ENCODE results near the gene KCNH6.

Gene KCNH6

DNA sequence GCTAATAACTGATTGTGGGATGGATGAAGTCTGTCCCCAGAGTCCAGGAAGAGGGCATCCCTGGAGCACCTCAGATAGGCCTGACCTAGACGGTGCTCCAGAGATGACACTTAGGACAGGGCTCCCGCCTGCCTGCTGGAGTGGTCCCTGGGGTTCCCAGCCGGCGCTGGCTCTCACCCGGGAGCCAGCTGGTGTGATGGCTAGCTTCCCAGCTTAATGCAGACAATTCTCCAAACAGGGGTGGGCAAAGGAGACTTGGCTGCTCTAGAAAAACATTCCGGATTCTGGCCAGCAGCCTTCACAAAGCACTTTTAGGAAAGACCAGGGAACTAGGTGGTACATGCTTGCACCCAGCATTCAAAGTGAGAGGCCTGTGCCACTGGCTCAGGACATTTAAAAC, 27.7 kb upstream of the KCNH6 start:
- TF ChIP-seq TEAD4 (IDR thresholded peaks at IDR 0.05) (no peak), TAF1 (IDR thresholded peaks at IDR 0.05; ENCODE audit: low read depth) (no peak), ZBTB7A (IDR thresholded peaks at IDR 0.05; ENCODE audit: low read depth) (no peak), CEBPB (IDR thresholded peaks at IDR 0.05) (no peak), EP300 (IDR thresholded peaks at IDR 0.05; ENCODE audit: borderline replicate concordance) (no peak), CREB1 (IDR thresholded peaks at IDR 0.05; ENCODE audit: low read depth) (no peak), FOXM1 (IDR thresholded peaks at IDR 0.05; ENCODE audit: borderline replicate concordance, low read depth) (no peak), YY1 (IDR thresholded peaks at IDR 0.05; ENCODE audit: low read depth) (no peak), RAD21 (IDR thresholded peaks at IDR 0.05; ENCODE audit: low read depth) (no peak), EGR1 (IDR thresholded peaks at IDR 0.05) (no peak), NFIC (IDR thresholded peaks at IDR 0.05) (no peak)
- TF ChIP-seq, protein P1, sequence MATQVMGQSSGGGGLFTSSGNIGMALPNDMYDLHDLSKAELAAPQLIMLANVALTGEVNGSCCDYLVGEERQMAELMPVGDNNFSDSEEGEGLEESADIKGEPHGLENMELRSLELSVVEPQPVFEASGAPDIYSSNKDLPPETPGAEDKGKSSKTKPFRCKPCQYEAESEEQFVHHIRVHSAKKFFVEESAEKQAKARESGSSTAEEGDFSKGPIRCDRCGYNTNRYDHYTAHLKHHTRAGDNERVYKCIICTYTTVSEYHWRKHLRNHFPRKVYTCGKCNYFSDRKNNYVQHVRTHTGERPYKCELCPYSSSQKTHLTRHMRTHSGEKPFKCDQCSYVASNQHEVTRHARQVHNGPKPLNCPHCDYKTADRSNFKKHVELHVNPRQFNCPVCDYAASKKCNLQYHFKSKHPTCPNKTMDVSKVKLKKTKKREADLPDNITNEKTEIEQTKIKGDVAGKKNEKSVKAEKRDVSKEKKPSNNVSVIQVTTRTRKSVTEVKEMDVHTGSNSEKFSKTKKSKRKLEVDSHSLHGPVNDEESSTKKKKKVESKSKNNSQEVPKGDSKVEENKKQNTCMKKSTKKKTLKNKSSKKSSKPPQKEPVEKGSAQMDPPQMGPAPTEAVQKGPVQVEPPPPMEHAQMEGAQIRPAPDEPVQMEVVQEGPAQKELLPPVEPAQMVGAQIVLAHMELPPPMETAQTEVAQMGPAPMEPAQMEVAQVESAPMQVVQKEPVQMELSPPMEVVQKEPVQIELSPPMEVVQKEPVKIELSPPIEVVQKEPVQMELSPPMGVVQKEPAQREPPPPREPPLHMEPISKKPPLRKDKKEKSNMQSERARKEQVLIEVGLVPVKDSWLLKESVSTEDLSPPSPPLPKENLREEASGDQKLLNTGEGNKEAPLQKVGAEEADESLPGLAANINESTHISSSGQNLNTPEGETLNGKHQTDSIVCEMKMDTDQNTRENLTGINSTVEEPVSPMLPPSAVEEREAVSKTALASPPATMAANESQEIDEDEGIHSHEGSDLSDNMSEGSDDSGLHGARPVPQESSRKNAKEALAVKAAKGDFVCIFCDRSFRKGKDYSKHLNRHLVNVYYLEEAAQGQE (IDR thresholded peaks at IDR 0.05; ENCODE audit: low read depth), result no peak

DNA sequence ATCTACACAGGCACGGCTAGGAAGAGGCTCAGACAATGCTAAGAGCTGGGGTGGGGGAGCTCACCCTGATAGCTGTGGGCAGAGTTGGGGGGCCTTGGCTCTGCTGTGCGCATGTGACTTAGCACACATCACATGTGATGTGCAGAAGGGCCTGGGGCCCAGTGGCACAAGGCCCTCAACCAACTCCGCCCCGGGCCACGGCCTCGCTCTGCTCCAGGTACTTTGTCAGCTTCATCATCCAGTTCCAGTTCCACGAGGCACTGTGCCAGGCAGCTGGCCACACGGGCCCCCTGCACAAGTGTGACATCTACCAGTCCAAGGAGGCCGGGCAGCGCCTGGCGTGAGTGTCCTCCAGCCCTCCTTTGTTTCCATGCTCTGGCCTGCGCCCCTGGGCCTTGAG, 27.0 kb upstream of the KCNH6 start:
- TF ChIP-seq TAF1 (IDR thresholded peaks at IDR 0.05; ENCODE audit: low read depth), result no peak
- TF ChIP-seq, protein P2, sequence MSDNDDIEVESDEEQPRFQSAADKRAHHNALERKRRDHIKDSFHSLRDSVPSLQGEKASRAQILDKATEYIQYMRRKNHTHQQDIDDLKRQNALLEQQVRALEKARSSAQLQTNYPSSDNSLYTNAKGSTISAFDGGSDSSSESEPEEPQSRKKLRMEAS (IDR thresholded peaks at IDR 0.05), result no peak
- TF ChIP-seq EGR1 (IDR thresholded peaks at IDR 0.05), result no peak
- TF ChIP-seq NFIC (IDR thresholded peaks at IDR 0.05), result no peak
- no peak for TF ChIP-seq FOXM1 (IDR thresholded peaks at IDR 0.05; ENCODE audit: borderline replicate concordance, low read depth)
- TF ChIP-seq CREB1 (IDR thresholded peaks at IDR 0.05; ENCODE audit: low read depth), result no peak
- no peak for TF ChIP-seq CEBPB (IDR thresholded peaks at IDR 0.05)
- TF ChIP-seq ZBTB7A (IDR thresholded peaks at IDR 0.05; ENCODE audit: low read depth), result no peak
- no peak for TF ChIP-seq TEAD4 (IDR thresholded peaks at IDR 0.05)
- TF ChIP-seq YY1 (IDR thresholded peaks at IDR 0.05; ENCODE audit: low read depth), result no peak
- no peak for TF ChIP-seq RAD21 (IDR thresholded peaks at IDR 0.05; ENCODE audit: low read depth)
- TF ChIP-seq, protein P3, sequence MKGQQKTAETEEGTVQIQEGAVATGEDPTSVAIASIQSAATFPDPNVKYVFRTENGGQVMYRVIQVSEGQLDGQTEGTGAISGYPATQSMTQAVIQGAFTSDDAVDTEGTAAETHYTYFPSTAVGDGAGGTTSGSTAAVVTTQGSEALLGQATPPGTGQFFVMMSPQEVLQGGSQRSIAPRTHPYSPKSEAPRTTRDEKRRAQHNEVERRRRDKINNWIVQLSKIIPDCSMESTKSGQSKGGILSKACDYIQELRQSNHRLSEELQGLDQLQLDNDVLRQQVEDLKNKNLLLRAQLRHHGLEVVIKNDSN (IDR thresholded peaks at IDR 0.05), result no peak
- TF ChIP-seq, protein P1 (IDR thresholded peaks at IDR 0.05; ENCODE audit: low read depth), result no peak

DNA sequence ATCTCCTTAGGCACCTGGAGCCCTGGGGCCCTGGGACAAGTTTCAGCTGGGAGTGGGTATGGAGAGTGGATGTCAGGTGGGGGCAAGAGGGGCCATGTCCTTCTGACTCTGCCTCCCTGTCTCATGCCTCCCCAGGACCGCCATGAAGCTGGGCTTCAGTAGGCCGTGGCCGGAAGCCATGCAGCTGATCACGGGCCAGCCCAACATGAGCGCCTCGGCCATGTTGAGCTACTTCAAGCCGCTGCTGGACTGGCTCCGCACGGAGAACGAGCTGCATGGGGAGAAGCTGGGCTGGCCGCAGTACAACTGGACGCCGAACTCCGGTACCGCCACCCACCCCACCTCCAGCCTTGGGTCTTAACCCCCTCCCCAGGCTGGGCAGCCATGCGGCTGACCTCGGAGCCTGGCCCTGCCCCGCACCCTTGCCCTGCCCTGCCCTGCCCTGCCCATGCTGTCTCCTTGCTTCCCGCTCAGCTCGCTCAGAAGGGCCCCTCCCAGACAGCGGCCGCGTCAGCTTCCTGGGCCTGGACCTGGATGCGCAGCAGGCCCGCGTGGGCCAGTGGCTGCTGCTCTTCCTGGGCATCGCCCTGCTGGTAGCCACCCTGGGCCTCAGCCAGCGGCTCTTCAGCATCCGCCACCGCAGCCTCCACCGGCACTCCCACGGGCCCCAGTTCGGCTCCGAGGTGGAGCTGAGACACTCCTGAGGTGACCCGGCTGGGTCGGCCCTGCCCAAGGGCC, 26.3 kb upstream of the KCNH6 start:
- TF ChIP-seq CREB1 (IDR thresholded peaks at IDR 0.05; ENCODE audit: low read depth) (no peak), FOXM1 (IDR thresholded peaks at IDR 0.05; ENCODE audit: borderline replicate concordance, low read depth) (no peak), YY1 (IDR thresholded peaks at IDR 0.05; ENCODE audit: low read depth) (no peak), EGR1 (IDR thresholded peaks at IDR 0.05) (no peak), ZBTB7A (IDR thresholded peaks at IDR 0.05; ENCODE audit: low read depth) (no peak), RAD21 (IDR thresholded peaks at IDR 0.05; ENCODE audit: low read depth) (no peak), EP300 (IDR thresholded peaks at IDR 0.05; ENCODE audit: borderline replicate concordance) (no peak), TAF1 (IDR thresholded peaks at IDR 0.05; ENCODE audit: low read depth) (no peak), CEBPB (IDR thresholded peaks at IDR 0.05) (no peak), TCF12 (IDR thresholded peaks at IDR 0.05; ENCODE audit: low read depth) (no peak), NFIC (IDR thresholded peaks at IDR 0.05) (no peak)
- TF ChIP-seq, protein P2 (IDR thresholded peaks at IDR 0.05), result no peak
- TF ChIP-seq, protein P3 (IDR thresholded peaks at IDR 0.05), result no peak

DNA sequence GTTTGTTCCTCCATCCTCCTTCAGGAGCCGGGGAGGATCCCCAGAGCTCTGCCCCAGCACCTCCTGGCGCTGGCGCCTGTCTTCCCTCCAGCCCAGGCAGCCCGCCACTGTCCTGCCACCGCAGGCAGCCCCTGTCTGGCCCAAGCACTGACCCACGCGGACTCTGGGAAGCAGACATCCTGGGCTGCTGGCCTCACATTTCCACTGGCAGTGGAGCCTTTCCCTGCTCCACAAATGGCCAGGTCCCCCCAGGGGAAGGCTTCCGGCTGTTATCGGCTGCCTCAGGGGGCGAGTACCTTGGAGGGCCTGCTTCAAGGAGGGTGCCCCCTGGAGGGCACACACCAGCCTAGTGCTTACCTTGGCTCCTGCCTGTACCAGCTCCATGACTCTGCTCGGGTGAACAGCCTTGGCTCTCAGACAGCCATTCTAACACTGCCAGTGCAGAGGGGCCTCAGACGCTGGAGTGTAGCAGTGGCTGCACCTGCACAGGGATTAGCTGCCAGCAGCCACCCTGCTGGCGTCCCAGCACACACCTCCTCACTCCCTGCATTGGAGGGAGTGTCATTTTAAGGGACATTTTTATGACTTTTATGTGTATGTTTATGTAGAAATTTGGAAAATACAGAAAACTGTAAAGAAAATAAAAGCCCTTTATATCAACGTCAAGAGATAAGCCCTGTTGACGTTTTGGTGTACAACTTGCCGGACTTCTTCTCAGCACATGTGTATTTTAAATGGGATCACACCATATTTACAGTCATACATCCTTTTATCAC, 25.3 kb upstream of the KCNH6 start:
- TF ChIP-seq YY1 (IDR thresholded peaks at IDR 0.05; ENCODE audit: low read depth), result no peak
- TF ChIP-seq EP300 (IDR thresholded peaks at IDR 0.05; ENCODE audit: borderline replicate concordance), result no peak
- TF ChIP-seq RAD21 (IDR thresholded peaks at IDR 0.05; ENCODE audit: low read depth), result no peak
- TF ChIP-seq, protein P2 (IDR thresholded peaks at IDR 0.05), result no peak
- no peak for TF ChIP-seq TAF1 (IDR thresholded peaks at IDR 0.05; ENCODE audit: low read depth)
- TF ChIP-seq TEAD4 (IDR thresholded peaks at IDR 0.05), result no peak
- TF ChIP-seq, protein P3 (IDR thresholded peaks at IDR 0.05), result no peak
- TF ChIP-seq CREB1 (IDR thresholded peaks at IDR 0.05; ENCODE audit: low read depth), result no peak
- TF ChIP-seq FOXM1 (IDR thresholded peaks at IDR 0.05; ENCODE audit: borderline replicate concordance, low read depth), result no peak
- no peak for TF ChIP-seq EGR1 (IDR thresholded peaks at IDR 0.05)
- TF ChIP-seq, protein P1 (IDR thresholded peaks at IDR 0.05; ENCODE audit: low read depth), result no peak
- no peak for TF ChIP-seq TCF12 (IDR thresholded peaks at IDR 0.05; ENCODE audit: low read depth)
